K562 (cell line): ENCODE data around the gene ANK3.

ENCODE experiments used
- CBFB ChIP-seq: sonication (generic); formaldehyde crosslinking; IDR thresholded peaks from 2 replicates; pipeline ENCODE4 v1.4.0; 2020; ENCODE audit warnings: mild to moderate bottlenecking, missing genetic modification reagents
- CTCF ChIP-seq, 3 experiments: IDR thresholded peaks in 2 of 3; conservative IDR thresholded peaks in 1 of 3; 2 replicates each; pipeline ENCODE4 v1.5.1; 2011 to 2012; ENCODE audit warnings: low read length in 3 of 3, mild to moderate bottlenecking in 3 of 3, control low read depth in 2 of 3, improper control_type of control experiment in 1 of 3, inconsistent platforms in 1 of 3, low read depth in 1 of 3, mixed read lengths in 1 of 3, moderate library complexity in 1 of 3; ENCODE audit not compliant: insufficient read depth in 2 of 3
- HDGF ChIP-seq: fragments of 450-650 bp; IDR thresholded peaks from 2 replicates; pipeline ENCODE4 v1.6.1; 2016
- HEY1 ChIP-seq: fragments of 250-450 bp; sonication (Bioruptor Pico); IDR thresholded peaks from 2 replicates; pipeline ENCODE4 v1.5.0; 2020; ENCODE audit warnings: mild to moderate bottlenecking, moderate library complexity, borderline replicate concordance
- MAFG ChIP-seq: fragments of 450-650 bp; conservative IDR thresholded peaks from 2 replicates; pipeline ENCODE4 v1.6.1; 2016; ENCODE audit warnings: missing genetic modification characterization, missing compliant biosample characterization
- NBN ChIP-seq: fragments of 450-650 bp; IDR thresholded peaks from 2 replicates; pipeline ENCODE4 v1.6.1; 2016; ENCODE audit warnings: low read depth, mild to moderate bottlenecking
- NFIC ChIP-seq: fragments of 450-650 bp; IDR thresholded peaks from 2 replicates; pipeline ENCODE4 v1.6.1; 2017; ENCODE audit warnings: mild to moderate bottlenecking, inconsistent platforms
- NRF1 ChIP-seq, 2 experiments: fragments of 450-650 bp; IDR thresholded peaks in 1 of 2; conservative IDR thresholded peaks in 1 of 2; 2 replicates each; pipeline ENCODE4 v1.6.1; 2014; ENCODE audit warnings: mild to moderate bottlenecking in 2 of 2
- POLR2A ChIP-seq: fragments of 450-650 bp; conservative IDR thresholded peaks from 2 replicates; pipeline ENCODE4 v1.6.1; 2016
- RAD51 ChIP-seq: fragments of 450-650 bp; IDR thresholded peaks from 2 replicates; pipeline ENCODE4 v1.7.1; 2016; ENCODE audit warnings: low read depth, mild to moderate bottlenecking, borderline replicate concordance
- REST ChIP-seq, 2 experiments: fragments of 450-650 bp; formaldehyde crosslinking in 1 of 2; IDR thresholded peaks; 2 replicates each; pipeline versions ENCODE4 v1.4.0 to v1.6.1; 2014 to 2020; ENCODE audit warnings: mild to moderate bottlenecking in 2 of 2, borderline replicate concordance in 1 of 2, low read depth in 1 of 2
- RFX5 ChIP-seq: IDR thresholded peaks from 2 replicates; pipeline ENCODE4 v1.6.1; 2011; ENCODE audit warnings: low read depth, mild to moderate bottlenecking, improper control_type of control experiment, low read length
- RUNX1 ChIP-seq: sonication (generic); IDR thresholded peaks from 2 replicates; pipeline ENCODE4 v1.6.1; 2016; ENCODE audit warnings: antibody characterized with exemption, low read depth
- ZNF449 ChIP-seq: fragments of 250-450 bp; sonication (Bioruptor Pico); IDR thresholded peaks from 2 replicates; pipeline ENCODE4 v1.8.0; 2022; ENCODE audit warnings: moderate library complexity, mild to moderate bottlenecking, inconsistent platforms

- TF ChIP-seq RFX5 (no peak), CTCF (IDR thresholded peaks at IDR 0.05 in 2 of 3, conservative IDR thresholded peaks at IDR 0.05 in 1 of 3; ENCODE audit: insufficient read depth in 2 of 3, low read depth in 1 of 3, low read length in 3 of 3) (no peak), ZNF449 (CRISPR knock-in tag) (no peak), HEY1 (CRISPR knock-in tag) (no peak), MAFG (tag) (no peak), RUNX1 (no peak), RAD51 (no peak), REST (IDR thresholded peaks at IDR 0.05; ENCODE audit: borderline replicate concordance) (no peak), REST (CRISPR knock-in tag; IDR thresholded peaks at IDR 0.05; ENCODE audit: low read depth) (no peak), NFIC (no peak), HDGF (no peak), NBN (no peak), NRF1 (conservative IDR thresholded peaks at IDR 0.05 in 1 of 2, IDR thresholded peaks at IDR 0.05 in 1 of 2) (no peak), CBFB (CRISPR knock-in tag) (no peak), POLR2A (no peak)
Observed at GRCh38 chr10:60363187-60363586, 26.5 kb downstream of the ANK3 start.
